Panc1 (cell line): ENCODE measurements around the gene NTNG1.

Experiments
- POLR2AphosphoS5 ChIP-seq: IDR thresholded peaks from 2 replicates; pipeline ENCODE4 v1.6.1; 2012; ENCODE audit warnings: mild to moderate bottlenecking, low read depth, low read length, moderate library complexity
- SIN3A ChIP-seq: IDR thresholded peaks from 2 replicates; pipeline ENCODE4 v1.6.1; 2012; ENCODE audit warnings: low read depth, mild to moderate bottlenecking, low read length, moderate library complexity, borderline replicate concordance; ENCODE audit not compliant: insufficient read depth
- TF ChIP-seq, protein P1 (sequence below): fragments of 450-650 bp; IDR thresholded peaks from 2 replicates; pipeline ENCODE4 v1.5.1; 2017; ENCODE audit warnings: mild to moderate bottlenecking

GRCh38 chr1:107229711-107230110 is 88.9 kb downstream of the NTNG1 start:
- TF ChIP-seq, protein P1, sequence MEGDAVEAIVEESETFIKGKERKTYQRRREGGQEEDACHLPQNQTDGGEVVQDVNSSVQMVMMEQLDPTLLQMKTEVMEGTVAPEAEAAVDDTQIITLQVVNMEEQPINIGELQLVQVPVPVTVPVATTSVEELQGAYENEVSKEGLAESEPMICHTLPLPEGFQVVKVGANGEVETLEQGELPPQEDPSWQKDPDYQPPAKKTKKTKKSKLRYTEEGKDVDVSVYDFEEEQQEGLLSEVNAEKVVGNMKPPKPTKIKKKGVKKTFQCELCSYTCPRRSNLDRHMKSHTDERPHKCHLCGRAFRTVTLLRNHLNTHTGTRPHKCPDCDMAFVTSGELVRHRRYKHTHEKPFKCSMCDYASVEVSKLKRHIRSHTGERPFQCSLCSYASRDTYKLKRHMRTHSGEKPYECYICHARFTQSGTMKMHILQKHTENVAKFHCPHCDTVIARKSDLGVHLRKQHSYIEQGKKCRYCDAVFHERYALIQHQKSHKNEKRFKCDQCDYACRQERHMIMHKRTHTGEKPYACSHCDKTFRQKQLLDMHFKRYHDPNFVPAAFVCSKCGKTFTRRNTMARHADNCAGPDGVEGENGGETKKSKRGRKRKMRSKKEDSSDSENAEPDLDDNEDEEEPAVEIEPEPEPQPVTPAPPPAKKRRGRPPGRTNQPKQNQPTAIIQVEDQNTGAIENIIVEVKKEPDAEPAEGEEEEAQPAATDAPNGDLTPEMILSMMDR, result no peak
- no peak for TF ChIP-seq SIN3A
- no peak for TF ChIP-seq POLR2AphosphoS5
